Midbrain (tissue), 1 donor: Measurements from ENCODE around the gene CDC34.
"Not testable (repeated sequence)": the region's sequence is repeated elsewhere in the genome, so short reads cannot be mapped to it uniquely, and the experiment has no call there.

Experiments used
- DNase-seq: peaks from one replicate; lab custom pipeline; 2025; lab: John Stamatoyannopoulos, UW

CDC34 gene

DNA sequence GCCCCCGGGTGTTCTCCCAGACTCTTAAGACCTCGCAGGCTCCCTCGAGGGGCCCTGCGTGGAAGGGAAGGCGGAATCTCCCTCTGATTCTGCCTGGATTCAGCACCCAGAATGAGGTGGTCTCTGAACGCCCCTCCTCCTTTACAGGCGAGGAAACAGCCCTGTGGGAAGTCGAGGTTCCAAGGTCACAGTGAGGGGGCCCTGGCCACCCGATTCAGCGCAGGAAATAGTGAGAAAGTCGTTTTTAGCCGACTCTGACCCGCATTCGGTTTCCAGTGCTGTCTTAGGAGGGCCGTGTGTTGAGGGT, 41.9 kb downstream of the CDC34 start:
- no peak for DNase-seq

GRCh38 chr19:574658-575526, 43.3 kb downstream of the CDC34 start:
- DNase-seq, result peak; percentile 53

DNA sequence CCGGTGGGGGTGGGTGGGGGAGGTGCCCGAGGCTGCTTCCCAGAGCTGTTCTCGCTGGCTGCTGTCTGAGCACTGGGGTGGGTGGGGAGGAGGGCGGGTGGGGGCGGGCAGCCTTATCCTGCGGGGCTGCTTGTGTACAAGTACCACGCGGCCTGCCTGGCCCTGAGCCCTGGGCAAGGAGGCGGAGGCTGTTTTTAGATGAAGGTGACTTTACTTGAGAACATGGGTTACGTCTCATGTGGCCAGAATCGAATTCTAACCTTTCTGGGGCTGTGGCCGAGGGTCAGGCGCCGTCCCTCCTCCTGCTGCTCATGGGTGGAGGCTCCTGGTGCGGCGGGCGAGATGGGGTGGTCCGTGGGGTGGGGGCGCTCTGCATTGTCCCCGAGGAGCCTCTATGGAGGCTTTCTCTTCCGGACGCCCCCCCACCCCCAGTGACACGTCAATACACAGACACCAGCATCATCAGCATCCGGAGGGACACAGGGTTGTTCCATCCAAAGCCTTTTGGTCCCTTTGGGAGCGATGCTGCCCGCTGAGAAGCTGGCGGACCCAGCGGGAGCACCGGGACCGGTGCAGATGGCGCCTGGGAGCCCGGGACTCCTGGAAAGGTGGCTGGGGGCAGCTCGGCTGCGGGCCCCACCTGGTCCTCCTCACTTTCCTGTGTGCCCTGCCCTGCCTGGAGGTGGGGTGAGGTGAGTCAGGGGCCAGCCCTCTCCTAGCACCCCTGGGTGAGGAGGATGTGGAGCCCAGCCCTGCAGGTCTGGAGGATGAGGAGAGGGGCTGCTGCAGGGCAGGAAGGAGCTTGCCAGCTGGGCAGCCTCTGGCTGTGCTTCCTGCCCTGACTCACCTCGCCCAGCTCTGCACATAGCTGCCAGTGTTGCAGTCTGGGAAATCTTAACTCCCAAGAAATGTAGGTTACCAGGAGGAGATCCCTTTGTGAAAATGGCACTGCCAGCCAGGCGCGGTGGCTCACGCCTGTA, 44.3 kb downstream of the CDC34 start:
- peak; percentile 30 for DNase-seq

DNA sequence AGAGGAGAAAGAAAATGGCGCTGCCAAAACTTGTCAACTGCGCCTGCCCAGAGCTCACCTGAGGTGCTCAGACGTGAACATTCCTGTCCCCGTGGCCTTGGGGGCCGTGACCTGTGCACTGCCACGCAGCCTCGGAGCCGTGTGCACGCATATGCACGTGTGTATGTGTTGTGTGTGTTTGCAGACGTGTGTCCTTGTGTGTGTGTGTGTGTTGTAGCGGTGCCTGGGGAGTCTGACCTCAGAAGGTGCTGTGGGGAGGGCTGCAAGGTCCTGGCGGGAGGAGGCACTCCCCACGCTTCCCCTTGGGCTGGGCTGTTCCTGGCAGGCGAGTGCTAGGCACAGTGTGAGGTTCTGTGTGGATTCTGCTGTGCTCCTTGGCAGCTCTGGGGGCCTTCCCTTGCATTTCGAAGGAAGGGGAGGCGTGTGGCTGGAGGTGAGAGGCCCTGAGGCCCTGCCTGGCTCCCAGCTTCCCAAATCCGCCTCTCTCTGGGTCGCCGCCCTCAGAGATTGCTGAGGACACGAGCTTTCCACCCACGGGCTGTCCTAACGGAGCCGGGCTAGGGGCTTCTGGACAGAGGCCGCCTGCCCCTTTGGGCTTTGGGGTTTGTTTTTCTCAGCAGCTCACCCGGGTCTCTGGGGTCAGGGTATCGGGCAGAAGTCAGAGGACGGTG, 45.3 kb downstream of the CDC34 start:
- DNase-seq, result no peak

- no peak for DNase-seq
These were observed 46.2 kb downstream of the CDC34 start for GRCh38 chr19:577439-578392.

GRCh38 chr19:579111-579841, 47.7 kb downstream of the CDC34 start:
- no peak for DNase-seq

DNA sequence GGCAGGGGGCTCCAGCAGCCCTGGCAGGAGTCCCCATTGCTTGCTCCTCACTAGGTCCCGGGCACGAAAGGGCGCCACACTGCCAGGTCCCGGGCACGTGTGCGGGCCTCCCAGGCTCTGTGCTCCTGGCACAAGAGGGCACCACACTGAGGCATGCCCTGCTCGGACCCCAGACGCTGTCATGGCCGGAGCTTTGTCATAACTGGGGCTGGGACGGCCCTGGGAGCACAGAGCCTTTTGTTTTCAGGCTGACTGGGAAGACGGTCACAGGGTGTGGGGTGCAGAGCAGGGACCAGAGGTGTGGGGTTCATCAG, 48.2 kb downstream of the CDC34 start:
- no peak for DNase-seq

DNA sequence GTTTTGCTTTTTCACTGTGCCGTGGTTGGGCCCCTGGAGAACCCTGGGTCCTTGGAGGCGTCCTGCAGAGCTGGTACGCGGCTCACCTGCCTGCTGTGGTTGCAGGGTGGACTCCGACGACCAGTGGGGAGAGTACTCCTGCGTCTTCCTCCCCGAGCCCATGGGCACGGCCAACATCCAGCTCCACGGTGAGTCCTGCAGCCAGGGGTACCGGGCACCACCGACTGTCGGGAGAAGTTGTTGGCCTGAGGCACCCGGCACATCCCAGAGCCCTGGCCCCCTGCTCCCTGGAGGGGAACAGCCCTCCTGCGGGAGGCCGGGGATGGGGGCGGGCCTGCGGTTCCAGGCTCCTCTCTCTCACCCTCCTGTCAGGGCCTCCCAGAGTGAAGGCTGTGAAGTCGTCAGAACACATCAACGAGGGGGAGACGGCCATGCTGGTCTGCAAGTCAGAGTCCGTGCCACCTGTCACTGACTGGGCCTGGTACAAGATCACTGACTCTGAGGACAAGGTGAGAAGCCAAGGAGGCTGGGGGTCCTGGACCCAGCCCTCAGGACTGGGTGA, 48.8 kb downstream of the CDC34 start:
- no peak for DNase-seq

GRCh38 chr19:581399-582111, 50.0 kb downstream of the CDC34 start:
- DNase-seq, result no peak

DNA sequence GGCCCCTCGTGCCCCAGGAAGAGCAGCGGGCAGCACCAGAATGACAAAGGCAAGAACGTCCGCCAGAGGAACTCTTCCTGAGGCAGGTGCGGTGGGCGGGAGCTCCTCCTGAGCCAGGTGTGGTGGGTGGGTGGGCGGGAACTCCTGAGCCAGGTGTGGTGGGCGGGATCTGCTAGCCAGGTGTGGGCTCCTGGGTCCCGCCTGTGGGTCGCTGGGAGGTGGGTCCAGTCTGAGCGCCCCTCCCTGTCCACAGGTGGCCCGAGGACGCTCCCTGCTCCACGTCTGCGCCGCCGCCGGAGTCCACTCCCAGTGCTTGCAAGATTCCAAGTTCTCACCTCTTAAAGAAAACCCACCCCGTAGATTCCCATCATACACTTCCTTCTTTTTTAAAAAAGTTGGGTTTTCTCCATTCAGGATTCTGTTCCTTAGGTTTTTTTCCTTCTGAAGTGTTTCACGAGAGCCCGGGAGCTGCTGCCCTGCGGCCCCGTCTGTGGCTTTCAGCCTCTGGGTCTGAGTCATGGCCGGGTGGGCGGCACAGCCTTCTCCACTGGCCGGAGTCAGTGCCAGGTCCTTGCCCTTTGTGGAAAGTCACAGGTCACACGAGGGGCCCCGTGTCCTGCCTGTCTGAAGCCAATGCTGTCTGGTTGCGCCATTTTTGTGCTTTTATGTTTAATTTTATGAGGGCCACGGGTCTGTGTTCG, 51.1 kb downstream of the CDC34 start:
- DNase-seq, result no peak

- DNase-seq, result no peak
These were observed 51.8 kb downstream of the CDC34 start for GRCh38 chr19:583198-583967.

DNA sequence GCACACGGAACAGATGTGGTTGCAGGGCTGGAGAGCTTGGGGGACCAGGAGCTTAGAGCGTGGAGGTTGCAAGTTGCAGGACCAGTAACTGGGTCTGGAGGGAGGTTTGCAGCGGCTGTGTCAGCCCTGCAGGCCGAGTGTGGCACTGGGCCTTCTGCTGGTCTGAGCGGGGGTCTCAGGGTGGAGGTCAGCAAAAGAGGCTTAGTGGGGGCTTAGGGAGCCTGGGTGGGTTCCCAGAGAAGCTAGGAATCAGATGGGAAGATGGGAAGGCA, 52.3 kb downstream of the CDC34 start:
- no peak for DNase-seq

- peak; percentile 48 for DNase-seq
These were observed 52.9 kb downstream of the CDC34 start for GRCh38 chr19:584240-585001.

DNA sequence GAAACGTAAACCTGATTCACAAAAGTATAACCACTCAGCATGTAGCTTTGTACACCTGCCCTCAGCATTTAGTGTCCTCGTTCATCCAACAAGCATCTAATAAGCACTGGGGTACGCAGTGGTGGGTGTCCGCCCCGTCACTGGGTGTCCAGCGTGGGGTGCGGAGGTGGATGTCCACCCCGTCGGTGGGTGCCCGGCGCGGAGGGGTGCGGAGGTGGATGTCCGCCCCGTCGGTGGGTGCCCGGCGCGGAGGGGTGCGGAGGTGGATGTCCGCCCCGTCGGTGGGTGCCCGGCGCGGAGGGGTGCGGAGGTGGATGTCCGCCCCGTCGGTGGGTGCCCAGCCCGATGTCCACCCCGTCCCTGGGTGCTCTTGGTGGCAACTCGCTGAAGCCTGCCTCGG, 53.6 kb downstream of the CDC34 start:
- not testable (repeated sequence) for DNase-seq

- no peak for DNase-seq
These were observed 54.1 kb downstream of the CDC34 start for GRCh38 chr19:585551-586110.

DNA sequence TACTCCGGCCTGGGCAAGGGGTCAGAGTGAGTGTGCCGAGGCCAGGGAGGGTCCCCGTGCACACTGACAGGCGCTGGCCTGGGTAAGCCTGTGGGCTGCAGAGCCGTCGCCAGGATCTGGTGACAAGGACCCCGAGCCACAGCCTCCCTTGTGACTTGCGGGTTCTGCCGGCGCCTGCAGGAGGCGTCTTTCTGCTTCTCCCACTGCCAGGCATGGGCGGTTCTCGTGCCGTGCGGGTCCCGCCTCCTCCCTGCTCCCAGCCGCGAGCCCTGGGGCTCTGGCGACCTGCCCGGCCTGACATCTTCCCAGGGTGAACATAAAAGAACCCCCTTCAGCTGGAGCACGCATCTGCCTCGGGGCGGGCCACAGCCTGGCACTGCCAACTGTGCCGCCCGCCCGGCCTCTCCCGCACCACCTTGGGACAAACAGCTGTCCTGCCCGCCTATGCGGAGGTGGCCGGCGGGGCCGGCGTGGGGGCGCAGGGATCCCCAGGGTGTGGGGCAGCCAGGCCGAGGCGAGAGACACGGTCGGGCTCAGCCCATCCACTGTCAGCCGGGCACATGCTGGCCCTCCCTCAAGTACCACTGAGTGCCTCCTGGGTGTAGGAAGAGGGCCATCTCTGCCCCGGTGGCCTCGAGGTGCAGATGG, 56.7 kb downstream of the CDC34 start:
- DNase-seq, result peak; percentile 93
